ENCODE data around the gene GMDS. TPM values are rescaled to one million over a fixed set of nuclear protein-coding genes. Genes with fewer than 3 reads are reported as not detected.
A peak's percentile ranks its signal among the peaks of the same experiment; 100 is the strongest.

GMDS gene
- total and polyA plus RNA-seq, 2 experiments from 2014 or later, result 30.1 to 36.5 TPM

- Histone ChIP-seq H3K4me2 (no peak overlapping the region; the same call in 1 of the 2 replicates), H2AFZ (no peak overlapping the region), H3K27ac (ENCODE audit: low read depth) (no peak overlapping the region), H3K9me2 (ENCODE audit: insufficient read depth) (no peaks in the 10 kb centered on the region), H3K4me3 (no peak overlapping the region), H3K4me1 (ENCODE audit: insufficient read depth) (peaks cover 5% of the 10 kb centered on the region; the same call in 1 of the 2 replicates), H3K36me3 (ENCODE audit: insufficient read depth) (no peaks in the 10 kb centered on the region), H3K27me3 (ENCODE audit: insufficient read depth) (peaks cover 6% of the 10 kb centered on the region; the same call in 1 of the 2 replicates), H3K79me2 (replicated peaks; ENCODE audit: insufficient read depth) (no peaks in the 10 kb centered on the region), H3F3A (replicated peaks; ENCODE audit: low read depth) (no peaks in the 10 kb centered on the region), H4K20me1 (replicated peaks; ENCODE audit: insufficient read depth) (no peaks in the 10 kb centered on the region)
- peaks cover 39% of the 10 kb centered on the region for H3K27me3 Mint-ChIP-seq (ENCODE audit: insufficient read depth, low read depth, poor library complexity)
- TF ChIP-seq CREB1 (CRISPR knock-in tag; IDR thresholded peaks at IDR 0.05; ENCODE audit: low read depth) (no peak), ETS1 (IDR thresholded peaks at IDR 0.05) (no peak)
- DNase-seq (ENCODE audit: low spot score) (no peak), ATAC-seq (no peak)
- H3K4me3 Mint-ChIP-seq, result no peak overlapping the region
- H3K27ac Mint-ChIP-seq, result no peak overlapping the region
- no peaks in the 10 kb centered on the region for H3K36me3 Mint-ChIP-seq (ENCODE audit: low read depth)
- peaks cover 24% of the 10 kb centered on the region for H3K4me1 Mint-ChIP-seq
- no peaks in the 10 kb centered on the region for H3K9me3 Mint-ChIP-seq
Observed at GRCh38 chr6:1597121-1597744, 648.2 kb downstream of the GMDS start.

GRCh38 chr6:1596088-1596852 lies 649.1 kb downstream of the GMDS start:
- Histone ChIP-seq H3K4me2 (no peak overlapping the region), H3F3A (replicated peaks; ENCODE audit: low read depth) (no peaks in the 10 kb centered on the region), H3K4me1 (ENCODE audit: insufficient read depth) (peaks cover 5% of the 10 kb centered on the region; the same call in 1 of the 2 replicates), H3K9me2 (ENCODE audit: insufficient read depth) (no peaks in the 10 kb centered on the region), H2AFZ (peak overlapping the region; percentile 53), H3K4me3 (no peak overlapping the region), H4K20me1 (replicated peaks; ENCODE audit: insufficient read depth) (no peaks in the 10 kb centered on the region), H3K79me2 (replicated peaks; ENCODE audit: insufficient read depth) (no peaks in the 10 kb centered on the region), H3K27ac (ENCODE audit: low read depth) (no peak overlapping the region), H3K36me3 (ENCODE audit: insufficient read depth) (no peaks in the 10 kb centered on the region), H3K27me3 (ENCODE audit: insufficient read depth) (no peaks in the 10 kb centered on the region; the same call in 1 of the 2 replicates)
- Mint-ChIP-seq H3K36me3 (ENCODE audit: low read depth) (no peaks in the 10 kb centered on the region), H3K4me1 (peaks cover 24% of the 10 kb centered on the region), H3K27ac (no peak overlapping the region), H3K4me3 (no peak overlapping the region), H3K27me3 (ENCODE audit: insufficient read depth, low read depth, poor library complexity) (peaks cover 32% of the 10 kb centered on the region), H3K9me3 (no peaks in the 10 kb centered on the region)
- DNase-seq (ENCODE audit: low spot score) (peak; percentile 82), ATAC-seq (peak; percentile 80)
- TF ChIP-seq CTCF (conservative IDR thresholded peaks at IDR 0.05; ENCODE audit: low read depth in 2 of 2) (peak; percentile 96), ETS1 (IDR thresholded peaks at IDR 0.05) (no peak)
